ENCODE results near the gene PGAP2. TPM values are rescaled to one million over a fixed set of nuclear protein-coding genes. Genes with fewer than 3 reads are reported as not detected.

The PGAP2 gene
- total and polyA plus RNA-seq, 10 of the 15 experiments (the other 5 are each of a cell fraction or from before 2014, with no cell fraction given): 12.3 to 37.4 (median 31.9) TPM

DNA sequence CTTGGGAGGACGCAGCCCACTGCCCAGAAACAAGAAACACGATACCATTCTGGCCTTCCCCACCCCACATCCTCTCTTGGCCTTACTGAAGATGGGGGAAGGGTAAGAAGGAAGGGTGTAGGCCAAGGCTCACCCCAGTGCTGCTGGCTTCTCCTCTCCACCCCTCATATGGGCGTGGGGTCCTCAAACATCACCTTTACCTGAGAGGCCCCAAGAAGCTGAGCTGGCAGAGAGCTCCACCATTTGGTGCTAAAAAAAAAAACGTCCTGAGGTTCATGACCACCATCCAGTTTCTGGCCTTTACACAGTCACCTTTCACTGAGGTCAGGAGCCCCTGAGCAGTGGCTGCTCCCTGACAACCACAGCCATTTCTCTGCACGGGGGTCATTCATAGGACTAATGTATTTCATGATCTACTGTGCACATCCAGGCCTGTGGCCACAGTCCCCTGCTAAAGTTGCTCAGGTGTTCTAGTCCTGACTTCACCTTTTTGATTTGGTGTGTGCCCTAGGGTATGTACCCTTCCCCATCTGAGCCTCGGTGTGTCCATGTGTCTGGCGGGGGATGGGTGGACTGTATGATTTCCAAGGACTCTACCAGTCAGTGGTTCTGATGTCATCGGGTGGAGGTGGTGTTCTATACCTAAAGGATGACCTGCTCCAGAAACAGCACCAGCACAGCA lies 17.3 kb downstream of the PGAP2 start:
- WGBS (ENCODE audit: insufficient coverage, insufficient replicate concordance, low lambda C conversion rate, missing lambda C conversion rate): 62% methylated on average over 8 of the region's 8 CpGs
- BruUV-seq (replicated peaks): no TSS peak
- H3K79me2 ChIP-seq (ENCODE audit: control insufficient read depth, insufficient read depth, low read length): peaks cover 9% of the 10 kb centered on the region
- TF ChIP-seq POLR2A (IDR thresholded peaks at IDR 0.05; ENCODE audit: low read depth, low read length): peak; percentile 20; the same call in 1 of the 2 replicates
- TF ChIP-seq, protein P1, sequence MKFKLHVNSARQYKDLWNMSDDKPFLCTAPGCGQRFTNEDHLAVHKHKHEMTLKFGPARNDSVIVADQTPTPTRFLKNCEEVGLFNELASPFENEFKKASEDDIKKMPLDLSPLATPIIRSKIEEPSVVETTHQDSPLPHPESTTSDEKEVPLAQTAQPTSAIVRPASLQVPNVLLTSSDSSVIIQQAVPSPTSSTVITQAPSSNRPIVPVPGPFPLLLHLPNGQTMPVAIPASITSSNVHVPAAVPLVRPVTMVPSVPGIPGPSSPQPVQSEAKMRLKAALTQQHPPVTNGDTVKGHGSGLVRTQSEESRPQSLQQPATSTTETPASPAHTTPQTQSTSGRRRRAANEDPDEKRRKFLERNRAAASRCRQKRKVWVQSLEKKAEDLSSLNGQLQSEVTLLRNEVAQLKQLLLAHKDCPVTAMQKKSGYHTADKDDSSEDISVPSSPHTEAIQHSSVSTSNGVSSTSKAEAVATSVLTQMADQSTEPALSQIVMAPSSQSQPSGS (IDR thresholded peaks at IDR 0.05; ENCODE audit: low read length): peak; percentile 43; the same call in 1 of the 2 replicates
- TF ChIP-seq ATF7 (IDR thresholded peaks at IDR 0.05; ENCODE audit: low read depth): no peak
- no peak; the same call in 1 of the 2 replicates for TF ChIP-seq CREB1 (IDR thresholded peaks at IDR 0.05; ENCODE audit: low read depth)
- TF ChIP-seq CBFB (IDR thresholded peaks at IDR 0.05; ENCODE audit: low read depth): peak; percentile 21; the same call in 1 of the 2 replicates
- TF ChIP-seq POLR2AphosphoS5 (IDR thresholded peaks at IDR 0.05; ENCODE audit: low read length): peak; percentile 50
- TF ChIP-seq MTA3 (IDR thresholded peaks at IDR 0.05; ENCODE audit: borderline replicate concordance, low read length): 0 out of 2 replicates have a peak, but pooled peaks have one; percentile 20
- H3K36me3 ChIP-seq (ENCODE audit: control insufficient read depth in 2 of 2, insufficient read depth in 2 of 2, low read length in 1 of 2): peaks cover 18 to 33% of the 10 kb centered on the region in 2 experiments
- H4K20me1 ChIP-seq (ENCODE audit: control insufficient read depth, insufficient read depth): no peaks in the 10 kb centered on the region; the same call in 1 of the 2 replicates
- peaks cover 2% of the 10 kb centered on the region; the same call in 1 of the 2 replicates for H3K4me1 ChIP-seq (ENCODE audit: control insufficient read depth, insufficient read depth, low read length)
- H3K4me3 ChIP-seq: no peak overlapping the region
- ATAC-seq (peak; percentile 34), DNase-seq (ENCODE audit: low read depth, low spot score) (no peak), FAIRE-seq (no peak)
- ChIA-PET RAD21 (ENCODE audit: unreplicated experiment) (interaction anchor here (0.9 to 3.0 kb wide), 5 partner anchors 11 to 247 kb away, joined by 3 to 24 read pairs (median 10); partner anchors contain the start of gene RHOG), POLR2A (interaction anchor here (0.6 to 1.4 kb wide), 6 partner anchors 10 to 78 kb away, joined by 3 to 7 read pairs (median 3); partner anchors contain the start of gene RHOG), CTCF (interaction anchor here (0.7 to 3.8 kb wide), 9 partner anchors 11 to 248 kb away, joined by 3 to 35 read pairs (median 6); partner anchors contain the start of gene RHOG), SMC1A (ENCODE audit: uncharacterized antibody, unreplicated experiment) (interaction anchor here (0.8 to 2.1 kb wide), 11 partner anchors 11 to 255 kb away, joined by 3 to 10 read pairs (median 6); partner anchors contain the start of gene RHOG)
- no peaks in the 10 kb centered on the region for H3K27me3 ChIP-seq (replicated peaks in 1 of 2; ENCODE audit: control insufficient read depth in 2 of 2, insufficient read depth in 2 of 2, low read length in 1 of 2)
- in situ Hi-C loops (cut with MboI) (loop anchor here (25.0 kb wide), 1 partner anchor 562 kb away; the partner anchor contains the start of gene TRIM21), intact Hi-C loops (cut with micrococcal nuclease; ENCODE audit: unreplicated experiment) (no loop called here)
- H3K4me2 ChIP-seq (ENCODE audit: control insufficient read depth, insufficient read depth): no peak overlapping the region
- no peak overlapping the region for H2AFZ ChIP-seq (ENCODE audit: control insufficient read depth, low read depth, low read length)
- H3K9ac ChIP-seq (ENCODE audit: control insufficient read depth, insufficient read depth, low read length): no peak overlapping the region
- no peak overlapping the region for H3K27ac ChIP-seq (ENCODE audit: control insufficient read depth, insufficient read depth)
- no peaks in the 10 kb centered on the region for H3K9me3 ChIP-seq (replicated peaks; ENCODE audit: control insufficient read depth, insufficient read depth, low read length)

All from GM12878 (cell line).